Neural crest cell (in vitro differentiated cells): ENCODE measurements around the gene PCP4L1. TPM values are rescaled to one million over a fixed set of nuclear protein-coding genes. Genes with fewer than 3 reads are reported as not detected.

Source experiments
- DNase-seq: peaks from one replicate; pipeline ENCODE4 v3.0.0; 2021; ENCODE audit warnings: low read depth, mixed read lengths, low spot score
- H3K27ac Mint-ChIP-seq: one replicate; pipeline ENCODE4 v1.8.0; 2021; ENCODE audit warnings: mild to moderate bottlenecking, mixed read lengths; ENCODE audit not compliant: unreplicated experiment
- H3K27me3 Mint-ChIP-seq: 2 replicates; pipeline ENCODE4 v1.8.0; 2021; ENCODE audit warnings: low read depth, mild to moderate bottlenecking, mixed read lengths
- H3K36me3 Mint-ChIP-seq: 2 replicates; pipeline ENCODE4 v1.8.0; 2021; ENCODE audit warnings: low read depth, mild to moderate bottlenecking, mixed read lengths
- H3K4me1 Mint-ChIP-seq: 2 replicates; pipeline ENCODE4 v1.8.0; 2021; ENCODE audit warnings: mixed read lengths
- H3K4me3 Mint-ChIP-seq: one replicate; pipeline ENCODE4 v1.8.0; 2021; ENCODE audit warnings: mild to moderate bottlenecking, mixed read lengths
- H3K9me3 Mint-ChIP-seq: 2 replicates; pipeline ENCODE4 v1.8.0; 2021; ENCODE audit warnings: mixed read lengths
- total RNA-seq: library from RNA; stranded (reverse); gene quantifications from 2 replicates; pipeline ENCODE4 v1.2.1, GENCODE V29; 2021
- TF ChIP-seq, protein P1 (sequence below): fragments of 200-600 bp; sonication (generic); conservative IDR thresholded peaks from 2 replicates; pipeline ENCODE4 v1.5.0; 2021; ENCODE audit warnings: antibody characterized with exemption, mild to moderate bottlenecking

PCP4L1 gene
- total RNA-seq, 1 donor from 2014 or later: 0.16 TPM

DNA sequence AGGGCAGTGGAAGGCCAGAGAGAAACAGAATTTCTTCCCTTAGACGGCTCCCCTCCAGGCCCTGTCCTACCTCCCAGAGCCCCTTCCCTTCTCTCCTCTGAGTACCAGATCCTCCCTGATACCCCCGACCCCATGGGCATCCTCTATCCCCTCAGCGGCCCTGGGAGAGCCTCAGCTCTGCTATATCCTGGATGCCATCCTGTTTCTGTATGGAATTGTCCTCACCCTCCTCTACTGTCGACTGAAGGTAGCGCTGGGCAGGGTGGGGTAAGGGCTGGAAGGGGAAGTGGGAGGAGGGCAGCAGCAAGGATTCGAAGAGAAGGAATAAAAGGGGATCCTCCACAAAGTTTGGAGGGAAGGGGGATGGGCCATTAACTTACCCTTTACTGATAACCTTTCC lies 40.7 kb upstream of the PCP4L1 start:
- Mint-ChIP-seq H3K27ac (no peak overlapping the region), H3K36me3 (peaks cover 19% of the 10 kb centered on the region), H3K9me3 (no peaks in the 10 kb centered on the region), H3K4me1 (peaks cover 14% of the 10 kb centered on the region), H3K27me3 (no peaks in the 10 kb centered on the region), H3K4me3 (no peak overlapping the region)
- no peak for DNase-seq
- TF ChIP-seq, protein P1, sequence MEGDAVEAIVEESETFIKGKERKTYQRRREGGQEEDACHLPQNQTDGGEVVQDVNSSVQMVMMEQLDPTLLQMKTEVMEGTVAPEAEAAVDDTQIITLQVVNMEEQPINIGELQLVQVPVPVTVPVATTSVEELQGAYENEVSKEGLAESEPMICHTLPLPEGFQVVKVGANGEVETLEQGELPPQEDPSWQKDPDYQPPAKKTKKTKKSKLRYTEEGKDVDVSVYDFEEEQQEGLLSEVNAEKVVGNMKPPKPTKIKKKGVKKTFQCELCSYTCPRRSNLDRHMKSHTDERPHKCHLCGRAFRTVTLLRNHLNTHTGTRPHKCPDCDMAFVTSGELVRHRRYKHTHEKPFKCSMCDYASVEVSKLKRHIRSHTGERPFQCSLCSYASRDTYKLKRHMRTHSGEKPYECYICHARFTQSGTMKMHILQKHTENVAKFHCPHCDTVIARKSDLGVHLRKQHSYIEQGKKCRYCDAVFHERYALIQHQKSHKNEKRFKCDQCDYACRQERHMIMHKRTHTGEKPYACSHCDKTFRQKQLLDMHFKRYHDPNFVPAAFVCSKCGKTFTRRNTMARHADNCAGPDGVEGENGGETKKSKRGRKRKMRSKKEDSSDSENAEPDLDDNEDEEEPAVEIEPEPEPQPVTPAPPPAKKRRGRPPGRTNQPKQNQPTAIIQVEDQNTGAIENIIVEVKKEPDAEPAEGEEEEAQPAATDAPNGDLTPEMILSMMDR: no peak

DNA sequence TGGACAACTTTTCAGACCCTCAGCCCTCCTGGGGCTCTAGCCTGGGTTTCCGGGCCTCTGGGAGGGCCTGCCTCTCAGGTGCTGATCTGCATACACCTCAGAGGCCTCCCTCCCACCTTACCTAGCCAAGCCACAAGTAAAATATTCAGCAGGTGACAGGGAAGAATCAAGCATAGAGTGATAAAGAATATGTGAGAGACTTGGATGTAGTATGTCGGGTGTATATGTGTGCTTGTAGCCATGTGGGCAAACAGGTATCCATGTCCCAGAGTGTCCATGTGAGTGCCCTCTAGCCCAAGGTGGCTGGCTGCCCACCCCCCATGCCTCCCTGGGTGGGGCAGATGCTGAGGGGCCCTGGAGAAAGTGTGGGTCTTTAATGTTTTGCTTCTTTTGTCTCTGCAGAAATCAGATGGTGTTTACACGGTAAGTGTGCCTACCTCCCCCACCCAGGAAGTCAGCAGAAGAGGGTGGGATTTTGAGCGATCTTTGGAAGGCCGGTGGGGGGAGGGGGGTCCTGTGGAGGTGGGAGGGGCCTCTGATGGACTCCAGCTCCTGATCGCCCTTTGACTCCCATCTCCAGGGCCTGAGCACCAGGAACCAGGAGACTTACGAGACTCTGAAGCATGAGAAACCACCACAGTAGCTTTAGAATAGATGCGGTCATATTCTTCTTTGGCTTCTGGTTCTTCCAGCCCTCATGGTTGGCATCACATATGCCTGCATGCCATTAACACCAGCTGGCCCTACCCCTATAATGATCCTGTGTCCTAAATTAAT lies 40.1 kb upstream of the PCP4L1 start:
- no peaks in the 10 kb centered on the region for H3K27me3 Mint-ChIP-seq
- H3K4me1 Mint-ChIP-seq: peaks cover 9% of the 10 kb centered on the region
- H3K4me3 Mint-ChIP-seq: no peak overlapping the region
- H3K9me3 Mint-ChIP-seq: no peaks in the 10 kb centered on the region
- no peak for DNase-seq
- H3K27ac Mint-ChIP-seq: no peak overlapping the region
- peaks cover 13% of the 10 kb centered on the region for H3K36me3 Mint-ChIP-seq
- TF ChIP-seq, protein P1: no peak

- DNase-seq: no peak
- TF ChIP-seq, protein P1: no peak
- no peaks in the 10 kb centered on the region for H3K27me3 Mint-ChIP-seq
- peaks cover 7% of the 10 kb centered on the region for H3K36me3 Mint-ChIP-seq
- no peak overlapping the region for H3K4me3 Mint-ChIP-seq
- H3K9me3 Mint-ChIP-seq: no peaks in the 10 kb centered on the region
- H3K4me1 Mint-ChIP-seq: peaks cover 9% of the 10 kb centered on the region
- H3K27ac Mint-ChIP-seq: no peak overlapping the region
Observed at GRCh38 chr1:161219078-161219892, 39.3 kb upstream of the PCP4L1 start.

GRCh38 chr1:161220002-161220401 lies 38.5 kb upstream of the PCP4L1 start:
- H3K4me1 Mint-ChIP-seq: peaks cover 9% of the 10 kb centered on the region
- H3K27ac Mint-ChIP-seq: no peak overlapping the region
- TF ChIP-seq, protein P1: no peak
- no peak for DNase-seq
- no peaks in the 10 kb centered on the region for H3K9me3 Mint-ChIP-seq
- no peaks in the 10 kb centered on the region for H3K27me3 Mint-ChIP-seq
- no peak overlapping the region for H3K4me3 Mint-ChIP-seq
- H3K36me3 Mint-ChIP-seq: peaks cover 3% of the 10 kb centered on the region

DNA sequence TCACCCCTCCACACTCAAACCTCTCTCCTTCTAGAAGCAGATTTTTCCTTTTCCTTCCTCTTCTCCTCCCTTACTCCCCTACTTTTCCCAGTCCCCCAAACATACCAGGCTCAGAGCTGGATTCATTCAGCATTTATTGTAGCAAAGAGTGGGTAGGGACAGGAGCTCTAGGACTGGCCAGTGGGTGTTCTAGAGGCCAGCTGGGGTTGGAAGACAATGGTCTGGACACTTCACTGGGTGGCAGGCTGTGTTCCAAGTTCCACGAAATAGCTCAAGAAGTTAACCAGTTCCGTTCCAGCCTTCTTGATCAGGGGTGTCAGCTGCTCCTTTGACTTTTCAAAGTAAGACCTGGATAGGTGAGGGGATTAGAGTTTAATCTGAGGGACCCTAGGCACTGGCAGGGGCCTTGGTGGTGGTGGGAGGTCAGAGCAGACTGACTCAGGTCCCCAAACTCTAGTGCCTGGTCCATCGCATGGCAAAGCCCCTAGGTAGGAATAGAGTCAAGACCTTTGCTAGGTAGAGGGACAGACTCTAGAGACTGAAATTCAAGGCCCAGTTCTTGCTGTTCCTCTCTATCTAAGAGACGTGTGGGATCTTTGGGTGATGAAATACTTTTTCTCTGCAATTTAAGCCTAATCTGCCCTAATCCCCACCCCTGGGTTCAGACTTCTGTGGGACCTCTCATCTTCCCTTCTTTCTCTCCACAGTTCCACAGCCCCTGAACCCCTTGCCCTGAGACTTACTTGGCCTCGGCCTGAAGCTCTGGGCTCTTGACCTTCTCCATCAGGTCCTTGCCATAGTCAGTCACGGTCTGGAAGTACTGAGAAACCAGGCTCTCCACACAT lies 36.1 kb upstream of the PCP4L1 start:
- Mint-ChIP-seq H3K4me1 (peaks cover 22% of the 10 kb centered on the region), H3K27me3 (no peaks in the 10 kb centered on the region), H3K4me3 (no peak overlapping the region), H3K36me3 (no peaks in the 10 kb centered on the region), H3K9me3 (peaks cover 6% of the 10 kb centered on the region), H3K27ac (no peak overlapping the region)
- TF ChIP-seq, protein P1: no peak
- DNase-seq: no peak
